Erythroblast (primary cell): ENCODE data around the gene CRNKL1.

Experiments used
- GATA1 ChIP-seq: IDR thresholded peaks from 2 replicates; pipeline ENCODE4 v1.6.1; 2011; ENCODE audit warnings: low read depth, mild to moderate bottlenecking, control low read depth, low read length, moderate library complexity
- POLR2A ChIP-seq: IDR thresholded peaks from 2 replicates; pipeline ENCODE4 v1.6.1; 2011; ENCODE audit warnings: mild to moderate bottlenecking, low read length

GRCh38 chr20:20019123-20019522 lies 33.1 kb downstream of the CRNKL1 start:
- TF ChIP-seq GATA1, result no peak
- TF ChIP-seq POLR2A, result no peak
